HG03135 (cell line): Measurements from ENCODE around the gene LGALS8.

Source experiments
- ATAC-seq: cut with Tn5 transposase; IDR thresholded peaks from one replicate; pipeline ENCODE4 v1.9.1; 2021; ENCODE audit warnings: mild to moderate bottlenecking, moderate library complexity; ENCODE audit not compliant: unreplicated experiment

The LGALS8 gene

DNA sequence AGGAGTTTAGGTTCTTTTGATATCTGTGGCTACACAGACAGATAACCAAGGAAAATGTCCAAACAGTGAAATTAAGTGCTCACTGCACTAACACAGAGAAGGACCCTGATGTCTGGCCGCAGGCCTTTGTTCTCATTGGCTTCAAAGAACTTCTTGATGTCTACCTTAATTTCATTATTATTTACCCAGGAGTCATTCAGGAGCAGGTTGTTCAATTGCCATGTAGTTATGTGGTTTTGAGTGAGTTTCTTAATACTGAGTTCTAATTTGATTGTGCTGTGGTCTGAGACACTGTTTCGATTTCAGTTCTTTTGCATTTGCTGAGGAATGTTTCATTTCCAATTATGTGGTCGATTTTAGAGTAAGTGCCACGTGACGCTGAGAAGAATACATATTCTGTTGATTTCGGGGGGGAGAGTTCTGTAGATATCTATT lies 15.2 kb upstream of the LGALS8 start:
- no peak for ATAC-seq

DNA sequence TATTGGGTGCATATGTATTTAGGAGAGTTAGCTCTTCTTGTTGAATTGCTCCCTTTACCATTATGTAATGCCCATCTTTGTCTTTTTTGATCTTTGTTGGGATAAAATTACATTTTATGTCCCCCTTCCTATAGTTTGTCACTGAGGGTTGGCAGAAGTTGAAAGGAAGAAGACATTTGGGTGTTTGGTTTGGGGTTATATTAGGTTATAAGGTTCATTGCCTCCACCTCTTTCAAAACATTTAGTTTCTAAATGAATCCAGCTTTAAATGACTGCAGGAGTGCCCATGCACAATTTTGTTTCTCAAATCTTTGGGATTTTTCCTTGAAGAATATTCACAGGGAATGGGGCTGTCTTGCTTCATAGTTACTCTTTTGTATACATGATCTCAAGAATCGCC lies 14.6 kb upstream of the LGALS8 start:
- no peak for ATAC-seq

DNA sequence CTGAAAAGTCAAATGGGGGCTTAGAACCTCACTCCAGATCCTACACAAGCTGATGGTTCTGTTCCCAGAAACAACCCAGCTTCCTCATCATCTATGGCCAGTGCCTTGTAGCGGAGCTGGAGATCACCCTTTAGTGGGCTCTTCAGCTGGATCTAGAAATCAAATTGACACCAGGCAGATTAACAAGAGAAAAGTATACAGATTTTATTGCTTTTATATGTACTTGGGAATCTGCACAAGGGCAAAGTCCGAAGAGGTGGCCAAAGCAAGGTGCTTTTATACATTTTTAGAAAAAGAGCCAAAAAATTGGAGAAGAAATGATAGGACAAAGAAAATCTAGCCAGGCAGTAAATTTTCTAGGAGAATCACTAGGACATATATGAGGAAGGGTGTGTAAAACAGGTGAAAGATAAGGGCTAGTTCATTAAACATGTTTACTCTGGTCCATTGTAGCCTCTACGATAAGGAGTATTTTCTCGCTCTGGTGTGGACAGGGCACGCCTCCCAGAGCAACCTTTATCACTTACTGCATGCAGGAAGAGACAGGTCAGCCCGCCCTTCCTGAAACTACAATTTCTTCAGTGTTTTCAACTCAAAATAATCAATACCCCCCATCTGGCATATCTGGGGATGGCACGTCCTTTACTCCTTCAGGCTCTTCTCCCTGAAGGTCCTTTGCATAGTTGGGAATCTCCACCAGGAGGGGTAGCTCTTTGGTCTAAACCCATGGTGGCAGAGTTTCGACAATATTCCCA lies 14.0 kb upstream of the LGALS8 start:
- ATAC-seq = no peak

DNA sequence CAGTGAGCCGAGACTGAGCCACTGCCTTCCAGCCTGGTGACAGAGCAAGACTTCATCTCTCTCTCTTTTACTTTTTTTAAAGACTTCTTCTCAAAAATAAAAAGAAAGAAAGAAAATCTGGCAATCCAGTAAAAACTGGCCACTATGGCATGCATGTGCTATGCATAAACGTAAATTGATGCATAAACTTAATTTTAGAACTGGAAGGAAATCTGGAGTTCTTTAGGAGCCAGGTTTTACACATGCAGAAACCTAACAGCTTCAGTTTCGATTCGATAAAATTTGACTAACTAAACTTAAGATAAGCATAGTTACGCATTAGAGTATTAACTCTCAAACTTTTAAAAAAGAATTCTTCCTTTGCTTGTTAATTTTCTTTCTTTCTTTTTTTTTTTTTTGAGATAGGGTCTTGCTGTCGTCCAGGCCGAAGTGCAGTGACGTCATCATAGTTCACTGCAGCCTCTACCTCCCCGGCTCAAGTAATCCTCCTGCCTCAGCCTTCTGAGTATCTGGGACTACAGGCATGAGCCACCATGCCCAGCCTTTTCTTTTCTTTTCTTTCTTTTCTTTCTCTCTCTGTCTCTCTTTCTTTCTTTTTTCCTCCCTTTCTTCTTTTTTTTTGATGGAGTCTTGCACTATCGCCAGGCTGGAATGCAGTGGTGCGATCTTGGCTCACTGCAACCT lies 11.9 kb upstream of the LGALS8 start:
- no peak for ATAC-seq

DNA sequence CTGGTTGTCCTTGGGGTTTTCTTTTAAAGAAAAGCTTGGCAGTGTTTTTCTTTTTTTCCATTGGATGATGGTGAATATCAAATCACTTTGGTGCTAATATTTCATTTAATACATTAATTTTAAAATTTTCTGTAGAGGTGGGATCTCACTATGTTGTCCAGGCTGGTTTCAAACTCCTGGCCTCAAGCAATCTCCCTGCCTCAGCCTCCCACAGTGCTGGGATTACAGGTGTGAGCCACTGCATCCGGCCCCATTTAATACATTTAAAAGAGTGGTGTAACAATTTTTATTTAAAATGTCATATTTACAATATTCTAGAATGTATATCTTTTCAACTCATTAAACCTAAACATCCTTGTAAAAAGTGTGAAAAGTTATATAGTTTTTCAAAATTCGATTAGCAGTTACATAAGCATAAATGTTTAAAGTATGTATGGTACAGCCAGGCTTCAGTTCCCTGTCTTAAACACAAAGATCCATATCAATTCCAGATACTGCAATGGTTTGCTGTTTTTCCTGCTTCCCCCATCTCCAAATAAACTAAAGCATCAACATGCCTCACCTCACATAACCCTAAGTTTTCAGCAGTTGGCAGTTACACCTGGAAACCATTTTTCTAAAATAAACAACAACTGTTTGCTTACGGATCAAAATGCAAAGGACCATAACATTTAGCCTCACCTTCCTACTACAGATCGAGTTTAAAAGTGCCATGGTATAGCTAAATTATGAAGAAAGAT lies 8.9 kb upstream of the LGALS8 start:
- no peak for ATAC-seq

DNA sequence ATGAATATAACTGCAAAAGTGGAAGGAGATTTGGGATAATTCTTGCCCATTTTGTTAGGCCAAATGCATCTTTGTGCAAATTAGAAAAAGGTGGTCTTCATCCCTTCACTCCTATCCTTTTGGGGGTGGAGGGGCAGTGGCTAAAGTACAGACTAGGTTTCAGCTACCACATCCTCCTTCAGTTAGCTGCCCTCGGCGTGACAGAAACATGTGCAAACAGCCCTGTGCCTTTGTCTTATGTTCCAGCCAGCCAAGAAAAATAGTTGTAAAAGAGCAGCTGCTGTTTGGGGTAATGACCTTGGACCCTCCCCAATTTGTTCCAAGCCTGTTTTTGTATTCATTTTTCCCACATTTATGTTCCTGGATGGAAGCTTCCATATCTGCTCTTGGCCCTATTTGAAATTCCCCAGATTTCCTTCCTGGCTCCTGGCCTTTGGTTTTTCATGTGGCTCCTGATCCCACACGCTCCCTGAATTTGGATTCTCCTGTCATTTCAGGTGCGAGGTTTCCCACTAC lies 8.3 kb upstream of the LGALS8 start:
- ATAC-seq = no peak

DNA sequence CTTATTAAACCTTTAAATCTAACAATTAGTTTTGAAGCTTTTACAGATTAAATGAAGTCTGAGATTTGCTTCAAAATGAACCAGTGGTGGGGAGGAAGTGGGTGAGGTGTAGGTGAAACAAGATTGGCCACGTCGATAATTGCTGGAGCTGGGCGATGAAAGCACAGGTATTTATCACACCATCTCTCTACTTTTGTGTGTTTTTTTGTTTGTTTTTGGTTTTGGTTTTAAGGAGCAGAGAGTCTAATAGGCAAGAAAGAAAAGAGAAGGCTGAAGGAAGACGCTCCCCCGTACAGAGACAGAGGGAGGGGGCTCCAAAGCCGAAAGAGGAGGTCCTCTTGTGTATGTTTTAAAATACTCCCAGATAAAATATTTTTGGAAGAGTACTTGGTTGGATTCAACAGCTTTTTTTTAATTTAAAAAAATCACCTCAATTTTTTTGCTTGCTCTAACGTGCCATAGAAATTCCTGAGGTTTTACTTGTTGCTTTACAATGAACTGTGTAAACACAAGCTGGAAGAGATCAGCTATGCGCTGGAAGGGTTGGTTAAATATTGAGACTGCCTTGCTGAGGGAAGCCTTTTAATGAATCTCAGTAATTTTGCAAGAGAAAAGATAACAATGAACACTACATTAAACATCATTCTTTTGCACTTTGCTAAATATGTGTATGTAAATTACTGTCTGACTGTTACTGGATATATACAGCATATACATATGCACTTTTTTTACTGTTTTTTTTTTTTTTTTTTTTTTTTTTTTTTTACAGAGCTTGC lies 6.7 kb upstream of the LGALS8 start:
- ATAC-seq = no peak

DNA sequence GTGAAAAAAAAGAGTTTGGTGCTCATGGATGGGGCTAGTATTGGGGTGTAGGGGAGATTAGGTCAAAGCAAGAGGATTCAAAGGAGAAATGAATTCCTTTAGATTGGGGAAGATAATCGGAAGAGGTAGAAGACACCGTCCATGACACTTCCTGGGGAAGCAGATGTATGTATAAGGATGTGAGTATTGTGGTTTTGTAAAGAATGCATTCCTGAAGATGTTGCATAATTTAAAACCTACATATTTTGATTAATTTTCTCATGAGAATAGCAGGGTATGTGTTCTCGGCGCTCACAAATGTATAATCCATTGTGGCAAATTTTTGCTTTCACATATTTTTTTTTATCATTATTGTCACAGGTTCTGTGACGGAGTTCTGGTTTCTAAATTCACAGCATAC lies 5.5 kb upstream of the LGALS8 start:
- ATAC-seq = no peak

DNA sequence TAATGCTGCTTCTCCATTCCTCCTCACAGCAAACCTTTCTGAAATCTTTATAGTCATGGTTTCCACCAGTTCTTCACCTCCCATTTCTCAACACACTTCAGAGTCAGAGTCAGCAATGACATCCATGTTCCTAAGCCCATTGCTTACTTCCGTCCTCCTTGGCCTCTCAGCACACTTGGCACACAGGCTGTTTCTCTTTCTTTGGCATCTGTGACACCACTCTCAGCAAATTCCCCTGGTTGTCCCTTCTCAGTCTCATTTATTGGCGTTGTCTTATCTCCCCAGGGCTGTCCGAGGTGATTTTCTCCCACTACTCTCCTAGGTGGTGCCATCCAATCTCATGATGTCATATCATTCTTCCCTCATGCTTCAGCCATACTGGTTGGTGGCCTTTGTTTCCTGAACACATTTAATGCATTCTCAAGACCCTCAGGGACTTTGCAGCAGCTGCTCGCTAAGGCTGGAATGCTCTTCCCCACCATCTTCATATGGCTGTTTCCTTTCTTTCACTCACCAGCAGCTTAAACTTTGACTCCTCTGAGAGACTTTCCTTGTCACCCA lies 3.3 kb upstream of the LGALS8 start:
- ATAC-seq = no peak

DNA sequence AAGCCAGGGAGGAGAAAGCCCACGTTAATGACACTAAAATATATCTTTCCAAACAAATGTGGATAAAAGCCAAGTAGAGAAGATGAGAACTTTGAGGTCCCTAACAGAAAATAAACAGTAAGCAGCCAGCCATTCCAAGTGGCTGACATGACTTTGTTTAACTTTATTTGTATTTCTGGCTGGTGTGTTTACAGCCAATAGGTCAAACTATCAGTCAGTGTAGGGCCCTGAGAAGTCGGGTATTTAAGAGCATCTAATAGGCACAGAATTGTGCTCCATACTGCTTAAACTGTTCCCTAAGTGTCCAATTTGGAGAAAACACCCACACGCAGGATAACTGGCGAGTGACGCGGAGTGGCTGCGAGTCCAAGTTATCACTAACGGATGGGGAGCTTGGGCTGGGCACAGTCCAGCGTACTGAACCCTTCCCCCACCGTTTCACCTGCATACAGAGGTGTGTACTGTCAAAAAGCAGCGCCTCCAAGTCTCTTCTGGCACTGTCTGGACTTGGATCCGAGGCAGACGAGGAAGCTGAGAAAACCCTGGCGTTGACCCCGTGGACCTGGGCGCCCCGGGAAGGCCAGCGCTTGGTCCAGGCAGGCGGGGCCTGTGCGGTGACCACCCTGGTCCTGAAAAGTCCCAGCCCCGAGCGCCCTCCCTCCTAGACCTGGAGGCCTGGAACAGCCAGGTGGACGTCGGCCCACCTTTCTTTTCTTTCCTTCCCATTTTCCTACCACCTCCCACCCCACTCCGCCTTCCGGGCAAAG lies 662 bp upstream of the LGALS8 start:
- ATAC-seq = no peak

DNA sequence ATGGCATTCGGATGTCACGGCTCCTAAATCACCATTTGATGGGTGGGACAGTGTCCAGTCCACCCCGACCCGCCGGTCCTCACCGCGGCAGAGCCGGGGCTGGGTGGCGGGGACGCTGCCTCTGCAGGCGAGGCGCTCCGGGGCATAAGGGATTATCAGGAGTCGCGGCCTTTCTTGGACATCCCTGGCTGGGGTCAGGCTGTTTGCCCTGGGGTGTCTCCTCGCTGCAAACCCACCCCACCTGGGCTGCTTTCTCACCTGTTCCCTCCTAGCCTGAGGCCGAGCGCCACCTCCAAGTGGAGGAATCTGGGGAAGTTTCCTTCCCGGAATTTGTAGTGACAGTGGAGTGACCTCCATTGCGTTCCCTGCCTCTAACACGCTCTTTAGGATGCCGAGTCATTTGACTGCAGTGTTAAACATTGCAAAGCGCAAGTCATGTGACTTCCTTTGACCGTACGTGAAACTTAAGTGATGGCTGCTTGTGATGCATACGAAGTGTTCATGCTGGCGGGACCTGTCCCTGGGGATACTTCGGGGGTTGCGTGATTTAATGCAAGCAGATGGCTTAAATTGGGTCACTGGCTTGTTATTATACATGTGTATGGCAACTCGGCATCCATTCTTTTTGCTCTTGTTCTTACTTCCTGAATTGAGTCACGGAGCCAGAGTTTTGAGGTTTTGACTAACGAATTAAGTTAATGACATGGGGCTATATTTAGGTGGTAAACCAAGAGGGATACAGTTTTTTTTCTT lies 536 bp downstream of the LGALS8 start:
- peak; percentile 92 for ATAC-seq

DNA sequence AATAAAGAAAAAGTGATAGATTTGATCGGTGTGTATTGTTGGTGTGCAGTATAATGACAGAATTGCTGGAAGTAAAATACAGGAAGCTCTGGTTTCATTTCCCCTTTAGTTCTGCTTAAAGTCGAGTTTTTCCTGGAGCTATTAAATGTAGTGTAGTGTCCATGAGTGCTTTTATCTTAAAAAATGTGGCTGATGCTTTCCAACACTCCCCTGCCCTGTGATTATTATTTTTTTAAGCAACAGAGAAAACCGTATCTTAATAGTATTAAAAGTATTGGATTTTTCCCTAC lies 1.1 kb downstream of the LGALS8 start:
- ATAC-seq = no peak

DNA sequence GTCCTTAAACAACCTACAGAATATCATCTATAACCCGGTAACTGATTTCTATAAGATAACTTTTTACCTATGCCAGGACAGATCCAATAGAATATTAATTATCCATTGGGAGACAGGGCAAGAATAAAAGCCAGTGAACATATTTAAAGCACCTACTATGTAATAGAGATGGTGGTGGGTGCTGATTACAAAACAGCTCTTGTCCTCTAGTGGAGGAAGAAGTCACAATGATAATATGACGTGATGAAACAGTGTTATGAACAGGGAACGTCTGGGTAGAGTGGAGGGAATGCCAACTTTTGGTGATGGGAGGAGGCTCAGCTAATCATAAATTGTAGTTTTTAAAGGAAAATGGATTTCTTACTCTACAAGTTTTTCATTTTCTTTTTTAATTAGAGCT lies 2.3 kb downstream of the LGALS8 start:
- no peak for ATAC-seq

DNA sequence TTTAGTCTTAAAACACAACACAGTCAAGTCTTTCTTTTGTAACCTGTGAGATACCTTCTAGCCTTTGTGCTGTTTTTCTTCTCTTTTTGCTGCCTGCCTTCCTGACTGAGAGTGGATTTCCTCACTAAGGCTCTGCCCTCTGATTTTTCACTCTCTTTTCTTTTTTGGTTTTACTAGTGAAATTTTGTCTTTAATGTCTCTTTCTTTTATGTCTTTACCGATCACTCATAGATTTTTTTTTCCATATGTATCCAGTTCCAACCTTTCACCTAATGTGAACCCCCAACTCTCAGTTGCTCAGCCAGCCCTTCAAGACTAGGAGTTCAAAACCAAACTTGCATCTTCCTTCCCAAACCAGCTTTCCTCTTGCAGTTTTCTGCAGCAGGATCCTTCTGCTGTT lies 6.5 kb downstream of the LGALS8 start:
- no peak for ATAC-seq

DNA sequence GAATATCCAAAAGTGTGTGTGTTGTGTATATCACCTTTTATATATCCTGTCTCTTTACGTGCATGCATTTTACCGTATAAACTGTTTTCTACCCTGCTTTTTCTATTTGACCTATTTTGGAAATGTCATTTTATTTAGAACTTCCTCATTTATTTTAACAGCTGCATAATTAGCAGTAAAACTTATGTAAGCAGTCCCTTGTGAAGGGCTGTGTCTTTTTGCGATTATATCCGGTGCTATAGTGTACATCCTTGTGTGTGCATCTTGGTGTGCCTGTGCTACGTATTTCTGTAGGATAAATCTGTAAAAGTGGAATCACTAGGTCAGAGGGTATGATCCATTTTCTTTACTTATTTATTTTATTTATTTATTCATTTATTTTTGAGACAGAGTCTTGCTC lies 7.2 kb downstream of the LGALS8 start:
- no peak for ATAC-seq

DNA sequence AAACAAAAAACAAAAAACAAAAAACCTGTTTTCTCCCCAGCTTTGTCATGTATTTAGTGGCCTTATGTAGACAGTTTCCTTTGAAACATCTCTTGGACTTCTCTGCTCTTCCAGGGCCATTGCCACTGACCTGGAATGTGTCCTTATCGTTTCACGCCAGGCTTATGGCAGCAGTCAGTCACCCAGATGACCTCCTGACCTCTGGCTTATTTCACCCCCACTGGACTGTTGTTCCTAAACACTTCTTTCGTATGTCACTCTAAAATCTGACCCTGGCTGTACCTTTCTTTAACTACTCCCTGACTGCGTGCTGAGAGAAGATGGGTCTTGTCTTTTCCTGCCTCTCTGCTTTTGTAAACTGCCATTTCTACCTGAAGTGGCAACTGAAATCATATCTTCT lies 9.1 kb downstream of the LGALS8 start:
- no peak for ATAC-seq

DNA sequence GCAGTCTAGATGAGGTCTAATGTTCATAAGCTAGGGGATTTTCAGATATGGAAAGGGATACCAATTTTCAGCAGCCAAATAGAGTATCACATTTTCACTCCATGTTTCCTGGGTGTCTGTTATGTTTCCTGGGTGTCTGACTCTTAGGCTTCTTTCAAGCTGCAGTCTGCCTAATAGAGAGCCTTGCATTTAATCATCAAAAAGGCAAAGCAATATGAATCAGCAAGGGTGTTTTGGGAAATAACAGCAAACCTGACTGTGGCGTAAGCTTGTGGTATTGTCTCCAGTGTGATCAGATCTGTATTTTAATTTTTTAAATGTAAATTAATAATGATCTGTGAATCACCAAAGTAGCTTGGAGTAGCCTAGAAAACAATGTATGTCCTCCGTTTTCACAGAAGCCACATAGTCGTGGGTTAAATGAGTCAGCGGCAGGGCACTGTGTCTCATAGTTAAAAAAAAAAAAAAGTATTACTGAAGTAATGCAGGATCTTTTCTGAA lies 10.4 kb downstream of the LGALS8 start:
- no peak for ATAC-seq

DNA sequence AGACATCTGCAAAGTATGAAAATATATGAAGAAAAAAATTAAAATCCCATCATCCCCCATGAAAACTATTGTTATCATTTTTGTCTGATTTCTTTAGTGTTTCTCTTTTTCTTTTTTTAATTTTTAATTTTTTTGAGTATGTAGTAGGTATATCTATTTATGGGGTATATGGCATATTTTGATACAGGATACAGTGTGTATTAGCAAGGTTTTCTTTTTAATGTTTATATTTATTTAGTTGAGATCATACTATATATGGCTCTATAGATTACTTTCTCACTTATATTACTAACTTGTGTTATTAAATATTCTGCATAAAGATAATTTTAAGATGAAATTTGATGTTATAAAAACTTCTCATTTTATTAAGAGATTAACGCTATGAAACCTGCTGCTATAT lies 11.4 kb downstream of the LGALS8 start:
- no peak for ATAC-seq

DNA sequence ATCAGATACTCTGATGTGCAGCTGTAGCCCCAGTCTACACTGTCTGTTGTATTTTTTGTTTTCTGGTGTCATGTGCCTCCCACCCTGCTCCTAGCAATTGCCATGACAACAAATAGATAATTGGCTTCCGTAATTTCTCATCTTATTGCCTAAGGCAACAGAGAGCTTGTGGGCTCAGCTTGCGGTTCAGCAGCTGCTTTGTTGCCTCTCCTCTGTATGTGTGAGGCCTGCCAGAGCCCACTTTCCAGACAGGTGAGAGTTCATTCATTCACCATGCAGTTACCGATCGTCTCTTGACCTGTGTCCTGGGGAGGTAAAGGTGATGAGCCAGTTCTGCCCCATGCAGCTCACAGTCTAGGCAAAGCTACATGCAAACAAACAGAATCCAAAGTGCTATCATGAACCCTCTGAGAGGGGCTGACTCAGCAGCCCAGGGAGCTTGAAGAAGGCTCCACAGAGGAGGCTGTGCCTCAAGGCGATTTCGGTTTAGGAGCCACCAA lies 11.9 kb downstream of the LGALS8 start:
- ATAC-seq = no peak
